ENCODE data around the gene MC1R. TPM values are rescaled to one million over a fixed set of nuclear protein-coding genes. Genes with fewer than 3 reads are reported as not detected.
A peak's percentile ranks its signal among the peaks of the same experiment; 100 is the strongest.
"Not testable (repeated sequence)": the region's sequence is repeated elsewhere in the genome, so short reads cannot be mapped to it uniquely, and the experiment has no call there.

The MC1R gene
- total and polyA plus RNA-seq, 8 donors, result 1.3 to 11.3 (median 2.9) TPM

GRCh38 chr16:89925596-89926079 lies 7.0 kb downstream of the MC1R start:
- H3K27me3 ChIP-seq, result peaks cover 18 to 99% (median 50%) of the 10 kb centered on the region in 3 donors
- intact Hi-C loops (cut with DNase I; ENCODE audit: low total_unique reads), result no loop called here
- 0 to 2% (median 1%) methylated on average over 4 to 42 of the region's 42 CpGs for WGBS, 5 donors
- H3K36me3 ChIP-seq, result no peaks in the 10 kb centered on the region
- no peaks in the 10 kb centered on the region for H3K9me3 ChIP-seq
- peaks cover 46 to 62% (median 54%) of the 10 kb centered on the region in 4 donors for H3K4me1 ChIP-seq
- no peak for TF ChIP-seq POLR2AphosphoS5 (IDR thresholded peaks at IDR 0.05)
- TF ChIP-seq CTCF (IDR thresholded peaks at IDR 0.05), result no peak
- no peak for TF ChIP-seq POLR2A (IDR thresholded peaks at IDR 0.05)
- no peak for TF ChIP-seq EP300 (IDR thresholded peaks at IDR 0.05)
- H3K27ac ChIP-seq, result peak overlapping the region in 1 of 5 donors; percentile 36
- DNase-seq, result no peak
- H3K4me3 ChIP-seq, result peak overlapping the region; percentile 32 to 67 (median 50)

DNA sequence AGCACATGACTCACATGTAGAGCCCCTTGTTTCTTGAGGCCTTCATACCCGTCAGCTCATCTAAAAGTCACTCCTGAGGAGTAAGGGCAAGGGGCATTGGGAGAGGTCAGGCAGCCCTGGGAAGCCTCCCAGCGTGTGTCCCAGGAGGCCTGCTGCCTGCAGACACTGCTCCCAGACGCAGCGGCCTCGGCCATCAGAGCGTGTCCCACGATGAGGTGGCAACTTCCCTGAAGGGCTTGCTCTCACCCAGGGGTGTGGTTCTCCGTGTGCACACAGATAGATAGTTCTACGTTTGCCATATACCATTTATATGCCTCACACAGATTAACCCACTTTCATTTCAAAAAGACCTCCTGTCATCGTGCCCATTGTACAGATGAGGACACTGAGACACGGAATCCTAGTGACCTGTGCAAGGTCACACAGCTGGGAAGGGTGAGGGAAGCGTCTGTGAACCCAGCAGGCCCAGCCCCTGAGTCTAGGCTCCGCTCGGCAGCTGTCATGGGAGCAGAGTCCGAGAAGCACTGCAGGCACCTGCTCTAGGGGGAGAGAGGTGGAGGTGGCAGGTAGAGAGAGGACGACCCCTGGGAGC lies 12.7 kb downstream of the MC1R start:
- TF ChIP-seq POLR2A (IDR thresholded peaks at IDR 0.05), result no peak
- no peak for TF ChIP-seq POLR2AphosphoS5 (IDR thresholded peaks at IDR 0.05)
- TF ChIP-seq CTCF (IDR thresholded peaks at IDR 0.05), result no peak
- TF ChIP-seq EP300 (IDR thresholded peaks at IDR 0.05), result no peak
- Histone ChIP-seq H3K27ac (no peak overlapping the region), H3K9me3 (no peaks in the 10 kb centered on the region), H3K27me3 (peaks cover 0 to 54% (median 3%) of the 10 kb centered on the region in 3 donors), H3K4me3 (no peak overlapping the region), H3K4me1 (peaks cover 2 to 5% (median 4%) of the 10 kb centered on the region in 4 donors), H3K36me3 (peaks cover 0 to 13% (median 0%) of the 10 kb centered on the region in 4 donors)
- DNase-seq, result no peak
- WGBS, 5 donors, result 81 to 86% (median 82%) methylated on average over 13 to 16 of the region's 16 CpGs
- intact Hi-C loops (cut with DNase I; ENCODE audit: low total_unique reads), result no loop called here

DNA sequence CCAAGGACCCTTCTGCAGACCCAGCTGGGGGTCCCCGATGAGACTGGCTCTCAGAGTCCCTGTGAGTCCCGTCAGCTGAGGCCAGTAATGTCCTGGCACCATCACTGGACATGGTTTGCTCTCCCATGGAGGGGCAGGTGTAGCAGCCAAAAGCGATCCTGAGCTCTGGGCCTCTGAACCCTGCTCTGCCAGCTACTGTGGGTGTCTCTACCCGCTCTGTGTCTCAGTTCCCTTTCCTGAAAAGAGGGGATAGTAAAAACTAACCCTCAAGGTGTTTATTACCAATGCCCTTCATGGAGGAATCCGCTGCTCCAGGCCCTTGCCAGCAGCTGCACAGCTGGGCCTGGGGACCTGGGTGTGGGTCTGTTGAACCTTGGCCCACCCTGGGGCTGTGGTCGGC lies 13.3 kb downstream of the MC1R start:
- Histone ChIP-seq H3K4me1 (no peaks in the 10 kb centered on the region), H3K27ac (no peak overlapping the region), H3K27me3 (peaks cover 0 to 48% (median 0%) of the 10 kb centered on the region in 3 donors), H3K4me3 (no peak overlapping the region), H3K36me3 (peaks cover 0 to 13% (median 0%) of the 10 kb centered on the region in 4 donors), H3K9me3 (no peaks in the 10 kb centered on the region)
- TF ChIP-seq CTCF (IDR thresholded peaks at IDR 0.05) (no peak), POLR2AphosphoS5 (IDR thresholded peaks at IDR 0.05) (no peak), POLR2A (IDR thresholded peaks at IDR 0.05) (no peak), EP300 (IDR thresholded peaks at IDR 0.05) (no peak)
- intact Hi-C loops (cut with DNase I; ENCODE audit: low total_unique reads), result no loop called here
- WGBS, 5 donors, result 89 to 94% (median 91%) methylated on average over 6 of the region's 6 CpGs
- DNase-seq, result no peak

- H3K4me3 ChIP-seq; H3K4me1 ChIP-seq; H3K27ac ChIP-seq; H3K9me3 ChIP-seq; intact Hi-C loops (cut with DNase I; ENCODE audit: low total_unique reads); DNase-seq: not testable (repeated sequence)
- 93 to 96% (median 94%) methylated on average over 7 to 29 of the region's 29 CpGs for WGBS, 5 donors
- Histone ChIP-seq H3K27me3 (peaks cover 0 to 35% (median 0%) of the 10 kb centered on the region in 3 donors), H3K36me3 (peaks cover 0 to 13% (median 0%) of the 10 kb centered on the region in 4 donors)
Measured at GRCh38 chr16:89934019-89934418, 15.4 kb downstream of the MC1R start.

Data from stomach (tissue), 9 donors.